Spleen (tissue), 7 donors: ENCODE measurements around the gene DBH.

Source experiments
- POLR2A ChIP-seq, 3 donors: fragments of 450-650 bp; IDR thresholded peaks; one replicate each; pipeline ENCODE4 v1.5.1; 2017; ENCODE audit warnings: antibody characterized with exemption in 3 of 3, mild to moderate bottlenecking in 1 of 3
- POLR2AphosphoS5 ChIP-seq, 3 donors: sonication (generic); formaldehyde crosslinking; IDR thresholded peaks; one replicate each; pipeline ENCODE4 v1.5.1; 2017; ENCODE audit warnings: antibody characterized with exemption in 3 of 3
- TF ChIP-seq, protein P1 (sequence below), 11 experiments: fragments of 200-600 bp in 7 of 11; fragments of 450-650 bp in 4 of 11; sonication (generic) in 4 of 11; IDR thresholded peaks in 8 of 11; conservative IDR thresholded peaks in 3 of 11; 1 replicate in 7 of 11; 2 replicates in 4 of 11; pipeline versions ENCODE4 v1.4.0 to v1.8.0; 2016 to 2021; ENCODE audit warnings: antibody characterized with exemption in 11 of 11, inconsistent platforms in 4 of 11, mild to moderate bottlenecking in 1 of 11
- donor health status: DM: no; HTN: no; CAD: no; lungs with moderate emphysema.
- donor health status: DM: no; HTN: no; CAD: no.
- donor health status: DM: no; HTN: no; CAD: no.

GRCh38 chr9:133689151-133689763 lies 53.1 kb downstream of the DBH start:
- TF ChIP-seq POLR2A (IDR thresholded peaks at IDR 0.05) (no peak), POLR2AphosphoS5 (IDR thresholded peaks at IDR 0.05) (no peak)
- TF ChIP-seq, protein P1, sequence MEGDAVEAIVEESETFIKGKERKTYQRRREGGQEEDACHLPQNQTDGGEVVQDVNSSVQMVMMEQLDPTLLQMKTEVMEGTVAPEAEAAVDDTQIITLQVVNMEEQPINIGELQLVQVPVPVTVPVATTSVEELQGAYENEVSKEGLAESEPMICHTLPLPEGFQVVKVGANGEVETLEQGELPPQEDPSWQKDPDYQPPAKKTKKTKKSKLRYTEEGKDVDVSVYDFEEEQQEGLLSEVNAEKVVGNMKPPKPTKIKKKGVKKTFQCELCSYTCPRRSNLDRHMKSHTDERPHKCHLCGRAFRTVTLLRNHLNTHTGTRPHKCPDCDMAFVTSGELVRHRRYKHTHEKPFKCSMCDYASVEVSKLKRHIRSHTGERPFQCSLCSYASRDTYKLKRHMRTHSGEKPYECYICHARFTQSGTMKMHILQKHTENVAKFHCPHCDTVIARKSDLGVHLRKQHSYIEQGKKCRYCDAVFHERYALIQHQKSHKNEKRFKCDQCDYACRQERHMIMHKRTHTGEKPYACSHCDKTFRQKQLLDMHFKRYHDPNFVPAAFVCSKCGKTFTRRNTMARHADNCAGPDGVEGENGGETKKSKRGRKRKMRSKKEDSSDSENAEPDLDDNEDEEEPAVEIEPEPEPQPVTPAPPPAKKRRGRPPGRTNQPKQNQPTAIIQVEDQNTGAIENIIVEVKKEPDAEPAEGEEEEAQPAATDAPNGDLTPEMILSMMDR (IDR thresholded peaks at IDR 0.05 in 8 of 11, conservative IDR thresholded peaks at IDR 0.05 in 3 of 11), result no peak
